HL-60 (cell line): ENCODE results near the gene CFAP20DC.

Experiments
- CTCF ChIP-seq: IDR thresholded peaks from one replicate; pipeline ENCODE4 v1.5.1; 2011; ENCODE audit warnings: low read length, control low read depth, inconsistent platforms; ENCODE audit not compliant: insufficient read depth
- POLR2AphosphoS5 ChIP-seq: IDR thresholded peaks from 2 replicates; pipeline ENCODE4 v1.6.1; 2012; ENCODE audit warnings: low read depth
- SPI1 ChIP-seq: IDR thresholded peaks from 2 replicates; pipeline ENCODE4 v1.6.1; 2012; ENCODE audit warnings: low read depth, mild to moderate bottlenecking, borderline replicate concordance
- TF ChIP-seq, protein P1 (sequence below): IDR thresholded peaks from 2 replicates; pipeline ENCODE4 v1.6.1; 2012; ENCODE audit warnings: low read depth; ENCODE audit not compliant: insufficient replicate concordance

DNA sequence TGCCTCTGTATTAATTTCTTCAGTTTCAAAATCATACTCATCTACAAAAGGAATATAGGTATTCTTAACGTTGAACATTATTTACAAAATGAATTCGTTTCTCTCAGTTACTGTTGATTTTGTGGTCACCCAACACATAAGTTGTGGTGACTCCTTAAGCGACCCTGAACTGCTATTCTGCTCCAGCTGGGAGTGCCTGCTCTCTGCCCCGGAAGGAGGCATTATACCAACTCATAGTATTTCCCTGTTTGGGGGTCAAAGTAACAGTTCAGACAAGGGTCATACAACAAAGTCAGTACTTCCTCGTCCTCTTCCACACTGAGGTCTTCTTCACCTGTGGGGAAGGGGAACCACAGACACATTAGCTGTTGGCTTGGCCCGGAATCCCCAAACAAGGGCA, 307.6 kb downstream of the CFAP20DC start:
- TF ChIP-seq CTCF, result no peak
- TF ChIP-seq, protein P1, sequence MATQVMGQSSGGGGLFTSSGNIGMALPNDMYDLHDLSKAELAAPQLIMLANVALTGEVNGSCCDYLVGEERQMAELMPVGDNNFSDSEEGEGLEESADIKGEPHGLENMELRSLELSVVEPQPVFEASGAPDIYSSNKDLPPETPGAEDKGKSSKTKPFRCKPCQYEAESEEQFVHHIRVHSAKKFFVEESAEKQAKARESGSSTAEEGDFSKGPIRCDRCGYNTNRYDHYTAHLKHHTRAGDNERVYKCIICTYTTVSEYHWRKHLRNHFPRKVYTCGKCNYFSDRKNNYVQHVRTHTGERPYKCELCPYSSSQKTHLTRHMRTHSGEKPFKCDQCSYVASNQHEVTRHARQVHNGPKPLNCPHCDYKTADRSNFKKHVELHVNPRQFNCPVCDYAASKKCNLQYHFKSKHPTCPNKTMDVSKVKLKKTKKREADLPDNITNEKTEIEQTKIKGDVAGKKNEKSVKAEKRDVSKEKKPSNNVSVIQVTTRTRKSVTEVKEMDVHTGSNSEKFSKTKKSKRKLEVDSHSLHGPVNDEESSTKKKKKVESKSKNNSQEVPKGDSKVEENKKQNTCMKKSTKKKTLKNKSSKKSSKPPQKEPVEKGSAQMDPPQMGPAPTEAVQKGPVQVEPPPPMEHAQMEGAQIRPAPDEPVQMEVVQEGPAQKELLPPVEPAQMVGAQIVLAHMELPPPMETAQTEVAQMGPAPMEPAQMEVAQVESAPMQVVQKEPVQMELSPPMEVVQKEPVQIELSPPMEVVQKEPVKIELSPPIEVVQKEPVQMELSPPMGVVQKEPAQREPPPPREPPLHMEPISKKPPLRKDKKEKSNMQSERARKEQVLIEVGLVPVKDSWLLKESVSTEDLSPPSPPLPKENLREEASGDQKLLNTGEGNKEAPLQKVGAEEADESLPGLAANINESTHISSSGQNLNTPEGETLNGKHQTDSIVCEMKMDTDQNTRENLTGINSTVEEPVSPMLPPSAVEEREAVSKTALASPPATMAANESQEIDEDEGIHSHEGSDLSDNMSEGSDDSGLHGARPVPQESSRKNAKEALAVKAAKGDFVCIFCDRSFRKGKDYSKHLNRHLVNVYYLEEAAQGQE, result no peak
- TF ChIP-seq POLR2AphosphoS5, result no peak
- TF ChIP-seq SPI1, result no peak
